22Rv1 (cell line): Measurements from ENCODE around the gene BASP1.

Source experiments
- CTCF ChIP-seq: fragments of 450-650 bp; IDR thresholded peaks from 2 replicates; pipeline ENCODE4 v1.5.1; 2017; ENCODE audit warnings: mild to moderate bottlenecking
- ZFX ChIP-seq: fragments of 450-650 bp; IDR thresholded peaks from 2 replicates; pipeline ENCODE4 v1.6.1; 2017; ENCODE audit warnings: antibody characterized with exemption, borderline replicate concordance

- TF ChIP-seq CTCF (no peak), ZFX (no peak)
Measured at GRCh38 chr5:17275289-17276158, 58.1 kb downstream of the BASP1 start.
